ENCODE results near the gene EFNB1. TPM values are rescaled to one million over a fixed set of nuclear protein-coding genes. Genes with fewer than 3 reads are reported as not detected.

The EFNB1 gene
- total and polyA plus RNA-seq, 9 of the 15 experiments (the other 6 are each of a cell fraction or from before 2014, with no cell fraction given) = 0.01 to 2.1 (median 0.99) TPM; not detected in 1

DNA sequence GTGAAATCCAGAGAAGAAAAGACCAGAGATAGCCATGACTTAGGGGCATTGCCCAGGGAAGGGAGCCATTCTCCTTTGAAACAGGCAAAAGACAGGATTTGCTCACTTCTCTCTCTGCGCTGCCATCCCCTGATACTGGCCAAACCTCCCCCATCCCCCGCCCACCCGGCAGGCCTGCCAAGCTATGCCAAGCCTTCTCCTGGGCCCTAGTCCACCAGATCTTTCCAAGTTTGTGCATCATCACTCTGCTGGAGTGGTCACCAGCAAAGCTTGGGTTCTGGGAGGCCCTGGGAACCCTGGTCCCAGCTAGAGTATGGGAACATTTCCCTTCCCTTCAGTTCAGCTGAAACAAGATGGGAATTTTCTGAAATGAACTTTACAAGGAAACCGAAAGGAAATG is 18.4 kb downstream of the EFNB1 start:
- FAIRE-seq (no peak), ATAC-seq (no peak), DNase-seq (ENCODE audit: extremely low read depth in 1 of 4, low spot score in 3 of 4) (no peak)
- no peaks in the 10 kb centered on the region for H3K36me3 ChIP-seq (ENCODE audit: control insufficient read depth, insufficient read depth, low read length)
- in situ Hi-C loops (cut with MboI) = no loop called here
- no peaks in the 10 kb centered on the region for H3K9me3 ChIP-seq (replicated peaks; ENCODE audit: control insufficient read depth, insufficient read depth, low read depth, low read length)
- H4K20me1 ChIP-seq (replicated peaks; ENCODE audit: control insufficient read depth, insufficient read depth, low read length) = no peaks in the 10 kb centered on the region
- H3K9me1 ChIP-seq (ENCODE audit: control insufficient read depth, insufficient read depth, low read length) = no peaks in the 10 kb centered on the region
- POLR2A ChIA-PET = interaction anchor here (1.6 kb wide), 1 partner anchor 9 kb away, joined by 4 read pairs; no protein-coding TSS in a partner anchor
- H3K4me3 ChIP-seq = no peak overlapping the region
- BruUV-seq (replicated peaks) = no TSS peak
- H3K4me2 ChIP-seq (ENCODE audit: insufficient read depth, low read length) = no peak overlapping the region
- WGBS (ENCODE audit: insufficient coverage, low coverage, missing lambda C conversion rate) = 0% methylated on average over 1 of the region's 4 CpGs
- intact Hi-C loops (cut with micrococcal nuclease) = no loop called here
- H3K9ac ChIP-seq (ENCODE audit: insufficient read depth in 1 of 2, low read depth in 2 of 2, low read length in 2 of 2) = no peak overlapping the region
- no peak for TF ChIP-seq KLF1 (tag; IDR thresholded peaks at IDR 0.05)
- H3K4me1 ChIP-seq (replicated peaks in 1 of 2; ENCODE audit: control insufficient read depth in 2 of 2, insufficient read depth in 2 of 2, low read length in 2 of 2) = no peaks in the 10 kb centered on the region
- no peak overlapping the region for H3K27ac ChIP-seq (ENCODE audit: extremely low read depth, low read depth, low read length)
- H3K27me3 ChIP-seq (ENCODE audit: control insufficient read depth in 2 of 2, insufficient read depth in 2 of 2, low read length in 2 of 2) = peaks cover 0 to 8% of the 10 kb centered on the region in 2 experiments; a peak in 2 of 5 replicates
- CTCF ChIA-PET (ENCODE audit: low intra/inter-chr PET ratio) = no interaction called here
- no peaks in the 10 kb centered on the region for H3K79me2 ChIP-seq (ENCODE audit: control insufficient read depth, insufficient read depth, low read length)
- no peak overlapping the region for H2AFZ ChIP-seq (ENCODE audit: low read depth, low read length)

DNA sequence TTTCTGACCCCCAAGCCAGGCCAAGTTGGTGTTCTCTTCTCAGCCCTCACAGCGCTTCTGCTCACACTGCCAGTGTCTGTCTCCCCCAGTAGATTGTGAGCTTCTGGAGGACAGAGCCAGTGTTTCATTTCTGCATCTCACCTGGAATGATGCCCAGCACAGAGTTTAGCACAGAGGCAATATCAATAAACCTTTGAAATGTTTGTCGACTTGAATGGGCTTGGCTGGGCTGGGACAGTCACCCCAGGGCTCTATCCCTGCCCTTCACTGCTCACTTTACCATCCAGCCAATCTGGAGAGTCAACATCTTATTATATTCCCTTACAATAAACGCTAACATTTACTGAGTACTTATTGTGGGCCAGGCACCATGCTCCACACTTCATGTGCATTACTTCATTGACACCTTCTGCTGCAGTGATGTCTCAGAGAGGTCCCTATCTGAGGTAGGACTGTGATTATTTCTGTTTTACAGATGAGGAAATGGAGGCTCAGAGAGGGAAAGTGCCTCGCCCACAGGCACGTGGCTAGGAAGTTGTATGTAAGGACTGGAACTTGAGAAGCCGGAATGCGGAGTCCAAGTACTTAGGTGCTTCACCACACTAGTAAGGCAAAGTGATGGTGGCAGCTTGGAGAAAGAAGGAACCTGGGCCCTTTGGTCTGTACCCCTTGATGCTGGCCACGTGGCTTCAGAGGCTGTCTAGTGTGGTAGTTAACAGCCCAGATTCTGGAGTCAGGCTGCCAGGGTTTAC is 19.5 kb downstream of the EFNB1 start:
- in situ Hi-C loops (cut with MboI) = no loop called here
- Histone ChIP-seq H3K79me2 (ENCODE audit: control insufficient read depth, insufficient read depth, low read length) (no peaks in the 10 kb centered on the region), H3K27ac (ENCODE audit: extremely low read depth, low read depth, low read length) (no peak overlapping the region), H3K9me3 (replicated peaks; ENCODE audit: control insufficient read depth, insufficient read depth, low read depth, low read length) (no peaks in the 10 kb centered on the region), H4K20me1 (replicated peaks; ENCODE audit: control insufficient read depth, insufficient read depth, low read length) (no peaks in the 10 kb centered on the region), H3K9me1 (ENCODE audit: control insufficient read depth, insufficient read depth, low read length) (no peaks in the 10 kb centered on the region), H3K27me3 (ENCODE audit: control insufficient read depth in 2 of 2, insufficient read depth in 2 of 2, low read length in 2 of 2) (peaks cover 0 to 8% of the 10 kb centered on the region in 2 experiments; a peak in 2 of 5 replicates), H3K4me3 (no peak overlapping the region), H3K4me1 (replicated peaks in 1 of 2; ENCODE audit: control insufficient read depth in 2 of 2, insufficient read depth in 2 of 2, low read length in 2 of 2) (no peaks in the 10 kb centered on the region), H3K4me2 (ENCODE audit: insufficient read depth, low read length) (no peak overlapping the region), H3K9ac (ENCODE audit: insufficient read depth in 1 of 2, low read depth in 2 of 2, low read length in 2 of 2) (no peak overlapping the region), H2AFZ (ENCODE audit: low read depth, low read length) (no peak overlapping the region), H3K36me3 (ENCODE audit: control insufficient read depth, insufficient read depth, low read length) (no peaks in the 10 kb centered on the region)
- WGBS (ENCODE audit: insufficient coverage, low coverage, missing lambda C conversion rate) = 7% methylated on average over 8 of the region's 8 CpGs
- ATAC-seq (no peak), FAIRE-seq (no peak), DNase-seq (ENCODE audit: extremely low read depth in 1 of 4, low spot score in 3 of 4) (no peak)
- intact Hi-C loops (cut with micrococcal nuclease) = no loop called here
- CTCF ChIA-PET (ENCODE audit: low intra/inter-chr PET ratio) = no interaction called here
- BruUV-seq (replicated peaks) = no TSS peak
- POLR2A ChIA-PET = interaction anchor here (1.6 kb wide), 1 partner anchor 7 kb away, joined by 4 read pairs; no protein-coding TSS in a partner anchor
- TF ChIP-seq, protein P1, sequence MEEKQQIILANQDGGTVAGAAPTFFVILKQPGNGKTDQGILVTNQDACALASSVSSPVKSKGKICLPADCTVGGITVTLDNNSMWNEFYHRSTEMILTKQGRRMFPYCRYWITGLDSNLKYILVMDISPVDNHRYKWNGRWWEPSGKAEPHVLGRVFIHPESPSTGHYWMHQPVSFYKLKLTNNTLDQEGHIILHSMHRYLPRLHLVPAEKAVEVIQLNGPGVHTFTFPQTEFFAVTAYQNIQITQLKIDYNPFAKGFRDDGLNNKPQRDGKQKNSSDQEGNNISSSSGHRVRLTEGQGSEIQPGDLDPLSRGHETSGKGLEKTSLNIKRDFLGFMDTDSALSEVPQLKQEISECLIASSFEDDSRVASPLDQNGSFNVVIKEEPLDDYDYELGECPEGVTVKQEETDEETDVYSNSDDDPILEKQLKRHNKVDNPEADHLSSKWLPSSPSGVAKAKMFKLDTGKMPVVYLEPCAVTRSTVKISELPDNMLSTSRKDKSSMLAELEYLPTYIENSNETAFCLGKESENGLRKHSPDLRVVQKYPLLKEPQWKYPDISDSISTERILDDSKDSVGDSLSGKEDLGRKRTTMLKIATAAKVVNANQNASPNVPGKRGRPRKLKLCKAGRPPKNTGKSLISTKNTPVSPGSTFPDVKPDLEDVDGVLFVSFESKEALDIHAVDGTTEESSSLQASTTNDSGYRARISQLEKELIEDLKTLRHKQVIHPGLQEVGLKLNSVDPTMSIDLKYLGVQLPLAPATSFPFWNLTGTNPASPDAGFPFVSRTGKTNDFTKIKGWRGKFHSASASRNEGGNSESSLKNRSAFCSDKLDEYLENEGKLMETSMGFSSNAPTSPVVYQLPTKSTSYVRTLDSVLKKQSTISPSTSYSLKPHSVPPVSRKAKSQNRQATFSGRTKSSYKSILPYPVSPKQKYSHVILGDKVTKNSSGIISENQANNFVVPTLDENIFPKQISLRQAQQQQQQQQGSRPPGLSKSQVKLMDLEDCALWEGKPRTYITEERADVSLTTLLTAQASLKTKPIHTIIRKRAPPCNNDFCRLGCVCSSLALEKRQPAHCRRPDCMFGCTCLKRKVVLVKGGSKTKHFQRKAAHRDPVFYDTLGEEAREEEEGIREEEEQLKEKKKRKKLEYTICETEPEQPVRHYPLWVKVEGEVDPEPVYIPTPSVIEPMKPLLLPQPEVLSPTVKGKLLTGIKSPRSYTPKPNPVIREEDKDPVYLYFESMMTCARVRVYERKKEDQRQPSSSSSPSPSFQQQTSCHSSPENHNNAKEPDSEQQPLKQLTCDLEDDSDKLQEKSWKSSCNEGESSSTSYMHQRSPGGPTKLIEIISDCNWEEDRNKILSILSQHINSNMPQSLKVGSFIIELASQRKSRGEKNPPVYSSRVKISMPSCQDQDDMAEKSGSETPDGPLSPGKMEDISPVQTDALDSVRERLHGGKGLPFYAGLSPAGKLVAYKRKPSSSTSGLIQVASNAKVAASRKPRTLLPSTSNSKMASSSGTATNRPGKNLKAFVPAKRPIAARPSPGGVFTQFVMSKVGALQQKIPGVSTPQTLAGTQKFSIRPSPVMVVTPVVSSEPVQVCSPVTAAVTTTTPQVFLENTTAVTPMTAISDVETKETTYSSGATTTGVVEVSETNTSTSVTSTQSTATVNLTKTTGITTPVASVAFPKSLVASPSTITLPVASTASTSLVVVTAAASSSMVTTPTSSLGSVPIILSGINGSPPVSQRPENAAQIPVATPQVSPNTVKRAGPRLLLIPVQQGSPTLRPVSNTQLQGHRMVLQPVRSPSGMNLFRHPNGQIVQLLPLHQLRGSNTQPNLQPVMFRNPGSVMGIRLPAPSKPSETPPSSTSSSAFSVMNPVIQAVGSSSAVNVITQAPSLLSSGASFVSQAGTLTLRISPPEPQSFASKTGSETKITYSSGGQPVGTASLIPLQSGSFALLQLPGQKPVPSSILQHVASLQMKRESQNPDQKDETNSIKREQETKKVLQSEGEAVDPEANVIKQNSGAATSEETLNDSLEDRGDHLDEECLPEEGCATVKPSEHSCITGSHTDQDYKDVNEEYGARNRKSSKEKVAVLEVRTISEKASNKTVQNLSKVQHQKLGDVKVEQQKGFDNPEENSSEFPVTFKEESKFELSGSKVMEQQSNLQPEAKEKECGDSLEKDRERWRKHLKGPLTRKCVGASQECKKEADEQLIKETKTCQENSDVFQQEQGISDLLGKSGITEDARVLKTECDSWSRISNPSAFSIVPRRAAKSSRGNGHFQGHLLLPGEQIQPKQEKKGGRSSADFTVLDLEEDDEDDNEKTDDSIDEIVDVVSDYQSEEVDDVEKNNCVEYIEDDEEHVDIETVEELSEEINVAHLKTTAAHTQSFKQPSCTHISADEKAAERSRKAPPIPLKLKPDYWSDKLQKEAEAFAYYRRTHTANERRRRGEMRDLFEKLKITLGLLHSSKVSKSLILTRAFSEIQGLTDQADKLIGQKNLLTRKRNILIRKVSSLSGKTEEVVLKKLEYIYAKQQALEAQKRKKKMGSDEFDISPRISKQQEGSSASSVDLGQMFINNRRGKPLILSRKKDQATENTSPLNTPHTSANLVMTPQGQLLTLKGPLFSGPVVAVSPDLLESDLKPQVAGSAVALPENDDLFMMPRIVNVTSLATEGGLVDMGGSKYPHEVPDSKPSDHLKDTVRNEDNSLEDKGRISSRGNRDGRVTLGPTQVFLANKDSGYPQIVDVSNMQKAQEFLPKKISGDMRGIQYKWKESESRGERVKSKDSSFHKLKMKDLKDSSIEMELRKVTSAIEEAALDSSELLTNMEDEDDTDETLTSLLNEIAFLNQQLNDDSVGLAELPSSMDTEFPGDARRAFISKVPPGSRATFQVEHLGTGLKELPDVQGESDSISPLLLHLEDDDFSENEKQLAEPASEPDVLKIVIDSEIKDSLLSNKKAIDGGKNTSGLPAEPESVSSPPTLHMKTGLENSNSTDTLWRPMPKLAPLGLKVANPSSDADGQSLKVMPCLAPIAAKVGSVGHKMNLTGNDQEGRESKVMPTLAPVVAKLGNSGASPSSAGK (IDR thresholded peaks at IDR 0.05) = 0 out of 2 replicates have a peak, but pooled peaks have one; percentile 16

Data from K562 (cell line).